Measurements from ENCODE around the gene CTIF. TPM values are rescaled to one million over a fixed set of nuclear protein-coding genes. Genes with fewer than 3 reads are reported as not detected.
A peak's percentile ranks its signal among the peaks of the same experiment; 100 is the strongest.

CTIF gene
- total RNA-seq, 1 experiment from 2014 or later = 19.8 TPM

DNA sequence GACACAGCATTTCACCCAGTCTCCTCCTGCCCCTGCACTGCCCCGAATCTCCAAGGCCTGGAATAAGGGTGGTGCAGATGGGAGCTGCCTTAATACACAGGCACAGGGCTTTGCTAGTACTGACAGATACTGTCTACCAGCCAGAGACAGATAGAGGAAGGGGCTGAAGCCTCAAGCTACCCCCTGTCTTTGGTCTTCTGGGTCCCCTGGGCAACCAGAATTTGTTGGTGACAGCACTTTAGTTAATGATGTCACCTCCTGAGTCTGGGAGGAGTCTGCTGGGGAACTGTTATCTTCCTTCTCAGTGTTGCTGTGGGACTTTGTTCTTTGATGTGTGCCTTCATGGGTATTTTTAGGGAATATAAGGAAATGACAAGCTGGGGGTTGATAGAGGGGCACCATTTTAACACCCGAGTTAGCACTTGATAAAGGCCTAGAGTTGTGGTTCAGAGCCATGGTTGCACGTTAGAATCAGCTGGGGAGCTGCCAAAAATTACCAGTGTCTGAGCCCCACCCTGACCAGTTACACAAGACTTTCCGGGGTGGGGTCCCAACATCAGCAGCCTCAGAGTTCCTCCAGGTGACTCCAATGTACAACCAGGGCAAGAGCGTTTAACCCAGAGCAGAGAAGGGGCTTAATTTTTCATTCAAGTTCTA is 275.1 kb downstream of the CTIF start:
- DNase-seq (ENCODE audit: low read depth) = peak; percentile 18

DNA sequence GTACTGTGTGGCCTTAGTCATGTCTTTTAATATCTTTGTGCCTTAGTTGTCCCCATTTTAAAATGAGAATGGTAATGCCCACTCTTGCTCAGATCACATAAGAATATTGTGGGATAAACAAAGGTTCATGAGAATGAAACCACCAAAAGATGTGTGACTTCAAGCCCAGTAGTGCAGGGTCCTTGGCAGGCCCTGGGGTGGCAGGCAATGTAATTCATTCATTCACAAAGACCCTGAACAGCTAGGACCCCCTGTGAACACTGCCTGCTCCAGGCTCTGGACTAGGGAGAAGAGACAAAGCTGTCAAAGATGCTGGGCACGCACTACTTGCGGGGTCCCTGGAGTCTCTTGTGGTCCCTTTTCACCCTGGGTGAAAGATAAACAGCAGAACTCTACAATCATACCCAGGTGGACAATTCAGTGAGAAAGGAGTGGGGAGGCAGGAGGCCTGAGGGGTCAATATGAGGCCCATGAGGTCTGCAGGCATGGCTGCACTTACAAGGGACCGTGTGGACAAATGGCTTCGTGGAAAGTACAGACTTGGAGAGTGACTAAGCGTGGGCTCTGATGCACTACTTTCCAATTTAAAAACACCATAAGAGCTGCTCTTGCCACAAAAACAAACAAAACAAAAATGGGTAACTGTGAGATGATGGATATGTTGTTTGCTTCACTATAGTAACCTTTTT is 275.8 kb downstream of the CTIF start:
- DNase-seq (ENCODE audit: low read depth) = no peak

DNA sequence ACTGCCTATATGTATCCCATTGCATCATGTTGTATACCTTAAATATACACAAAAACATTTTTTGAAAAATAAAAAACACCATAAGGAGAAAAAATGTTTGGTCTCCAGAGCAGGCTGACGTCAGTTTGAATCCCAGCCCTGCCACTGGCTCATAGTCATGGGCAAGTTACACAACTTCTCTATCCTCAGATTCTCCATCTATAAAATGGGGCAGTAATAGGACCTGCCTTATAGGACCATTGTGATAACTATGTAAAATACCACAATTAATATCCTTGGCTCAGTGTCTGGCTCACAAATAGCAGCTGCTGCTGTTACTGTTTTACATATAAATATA is 276.3 kb downstream of the CTIF start:
- DNase-seq (ENCODE audit: low read depth) = no peak

DNA sequence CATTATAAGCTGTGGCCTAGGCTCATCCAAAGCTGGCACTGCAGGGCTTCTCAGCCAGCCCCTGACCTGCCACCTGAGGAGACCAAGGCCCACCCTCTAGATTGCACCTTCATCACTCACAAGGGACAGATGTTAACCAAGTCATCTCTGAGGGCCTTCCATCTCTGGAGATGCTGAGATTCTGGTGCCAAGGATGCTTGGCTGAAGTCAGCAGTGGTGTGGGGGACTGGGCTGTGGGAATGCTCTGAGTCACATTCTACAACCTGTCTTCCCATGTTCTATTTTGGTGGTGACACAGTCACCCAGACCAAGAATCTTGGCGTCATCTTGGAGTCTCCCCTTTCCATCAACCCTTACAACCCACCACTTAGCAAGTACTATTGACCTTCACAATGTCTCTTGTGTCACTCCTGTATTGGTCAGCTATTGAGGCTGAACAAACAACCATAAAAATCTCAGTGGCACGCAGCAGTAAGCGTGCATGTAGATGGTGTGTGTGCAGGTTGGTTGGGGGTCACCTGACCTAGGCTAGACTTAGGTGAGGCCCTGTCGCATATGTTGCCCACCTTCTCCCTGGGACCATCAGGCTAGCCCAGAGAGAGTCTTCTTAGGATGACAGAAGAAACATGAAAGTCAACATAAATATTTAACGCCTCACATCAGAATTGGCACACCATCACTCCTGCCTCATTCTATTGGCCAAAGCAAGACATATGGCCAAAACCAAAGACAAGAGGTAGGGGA is 276.9 kb downstream of the CTIF start:
- DNase-seq (ENCODE audit: low read depth) = peak; percentile 71

DNA sequence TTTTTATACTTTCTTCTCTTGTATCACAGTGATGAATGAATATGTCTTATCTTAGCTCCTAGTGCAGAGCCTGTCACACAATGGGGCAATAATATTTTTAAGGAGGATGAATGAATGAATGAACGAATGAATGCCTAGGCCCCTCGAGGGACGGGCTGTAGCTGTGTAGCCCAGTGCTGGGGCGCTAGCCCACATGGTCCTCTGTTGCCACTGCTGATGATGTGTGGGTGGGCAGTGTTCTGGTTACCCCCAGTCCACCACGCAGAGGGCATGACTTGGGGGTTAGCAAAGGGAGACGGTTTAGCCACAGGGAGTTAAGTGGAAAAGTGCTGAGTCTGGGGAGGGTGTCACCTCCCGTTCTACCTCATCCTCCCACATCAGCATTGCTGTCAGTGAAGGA is 277.7 kb downstream of the CTIF start:
- no peak for DNase-seq (ENCODE audit: low read depth)

DNA sequence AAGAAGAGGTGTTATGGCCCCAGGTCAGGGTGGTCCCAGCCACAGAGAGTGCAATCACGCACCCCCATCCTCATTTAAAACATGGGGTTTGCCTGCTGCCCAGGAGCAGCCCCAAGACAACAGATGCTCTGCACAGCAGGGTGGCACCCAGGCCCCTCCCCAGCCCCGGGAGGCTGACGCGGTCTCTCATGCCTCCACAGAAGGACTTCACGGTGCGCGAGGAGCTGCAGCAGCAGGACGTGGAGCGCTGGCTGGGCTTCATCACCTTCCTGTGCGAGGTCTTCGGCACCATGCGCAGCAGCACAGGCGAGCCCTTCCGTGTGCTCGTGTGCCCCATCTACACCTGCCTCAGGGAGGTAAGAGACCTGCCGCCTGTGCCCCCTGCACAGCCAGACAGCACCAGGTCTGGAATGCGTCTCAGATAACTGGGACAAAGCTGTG is 278.2 kb downstream of the CTIF start:
- DNase-seq (ENCODE audit: low read depth) = no peak

DNA sequence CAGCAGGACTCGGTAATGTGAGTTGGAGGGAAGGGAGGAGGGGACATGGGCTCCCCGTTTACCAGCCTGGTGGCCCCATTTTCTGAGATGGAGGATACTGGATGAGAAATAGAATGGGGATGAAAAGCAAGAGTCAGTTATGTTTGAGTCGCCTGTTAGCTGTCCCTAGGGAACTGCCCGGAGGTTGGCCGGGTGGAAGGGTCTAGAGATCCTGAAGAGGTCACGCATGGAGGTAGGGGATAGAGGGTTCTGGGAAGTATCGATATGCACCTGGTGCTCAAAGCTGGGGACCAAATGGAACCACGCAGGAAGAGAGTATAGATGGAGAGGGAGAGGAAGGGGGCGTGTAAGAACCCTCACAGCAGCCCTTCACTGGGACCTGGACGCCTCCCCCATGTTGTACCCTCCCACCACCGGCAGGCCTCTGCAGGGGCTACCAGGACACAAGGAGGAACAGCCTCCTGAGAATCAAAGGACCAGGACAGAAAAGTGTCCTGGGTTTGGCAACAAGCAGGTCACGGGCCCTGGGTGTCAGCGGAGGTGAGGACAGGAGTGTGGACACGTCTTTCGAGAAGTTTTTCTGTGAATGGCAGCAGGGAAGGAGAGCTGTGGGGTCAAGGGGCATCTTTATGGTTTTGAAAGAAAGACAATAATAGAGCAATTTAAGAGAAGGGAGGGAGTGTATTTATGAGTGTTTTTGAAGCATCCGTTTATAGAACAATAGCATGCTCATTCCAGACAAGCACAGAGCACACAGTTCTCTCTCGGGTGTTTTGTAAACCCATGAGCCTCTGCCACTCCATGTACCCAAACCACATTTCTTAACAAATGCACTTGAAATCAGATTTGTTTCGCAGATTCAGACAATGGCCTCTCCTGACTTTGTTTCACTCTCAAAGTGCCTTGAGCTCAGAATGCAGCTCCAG is 279.8 kb downstream of the CTIF start:
- DNase-seq (ENCODE audit: low read depth) = no peak

DNA sequence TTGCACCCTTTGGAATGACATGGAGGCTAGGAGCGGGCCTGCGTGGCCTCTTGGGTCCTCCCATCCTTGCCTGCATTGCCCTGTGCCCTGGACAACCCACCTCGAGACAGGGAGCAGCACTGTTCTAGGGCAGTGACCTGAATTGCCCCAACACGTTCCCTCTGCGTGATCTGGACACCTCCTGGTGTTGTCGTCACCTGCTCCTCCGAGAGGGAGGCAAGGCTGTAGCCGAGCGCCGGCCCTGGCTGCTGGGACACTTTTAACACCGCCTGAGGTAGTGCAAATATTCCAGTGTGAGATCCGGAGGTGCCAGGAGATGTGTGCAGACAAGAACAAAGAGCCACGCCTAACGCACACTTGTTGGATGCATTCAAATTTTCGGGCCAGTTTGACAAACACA is 280.4 kb downstream of the CTIF start:
- no peak for DNase-seq (ENCODE audit: low read depth)

DNA sequence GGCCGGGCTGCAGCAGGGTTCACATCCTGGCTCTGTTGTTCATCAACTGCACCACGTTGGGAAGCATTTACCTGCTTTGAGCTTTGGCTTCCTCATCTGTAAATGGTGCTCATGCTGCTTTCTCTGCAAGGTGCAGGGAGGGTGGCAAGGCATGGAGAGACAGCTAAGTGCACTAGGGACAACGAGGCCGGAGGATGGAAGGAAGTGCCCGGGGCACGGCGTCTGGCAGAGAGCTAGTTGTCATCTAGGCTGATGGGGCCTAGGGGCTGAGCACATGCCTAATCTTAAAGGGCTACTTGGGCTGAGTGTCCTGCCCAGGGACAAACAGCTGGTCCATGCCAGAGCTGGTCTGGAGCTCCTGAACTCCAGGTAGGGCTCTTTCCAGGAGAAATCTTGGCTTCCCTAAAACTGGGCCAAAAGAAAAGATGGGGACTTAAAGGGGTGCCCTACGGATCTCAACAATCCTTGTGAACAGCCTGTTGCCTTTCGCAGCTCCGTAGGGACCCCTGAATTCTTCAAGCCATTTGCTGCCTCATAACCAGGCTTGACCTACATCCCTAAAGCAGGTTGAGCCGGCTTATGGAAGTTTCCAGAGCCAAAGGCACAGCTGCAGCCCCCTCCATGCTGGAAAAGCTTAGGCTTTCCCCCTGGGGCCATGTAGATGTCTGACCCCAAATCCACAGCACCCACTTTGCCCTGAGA is 281.1 kb downstream of the CTIF start:
- DNase-seq (ENCODE audit: low read depth) = no peak

DNA sequence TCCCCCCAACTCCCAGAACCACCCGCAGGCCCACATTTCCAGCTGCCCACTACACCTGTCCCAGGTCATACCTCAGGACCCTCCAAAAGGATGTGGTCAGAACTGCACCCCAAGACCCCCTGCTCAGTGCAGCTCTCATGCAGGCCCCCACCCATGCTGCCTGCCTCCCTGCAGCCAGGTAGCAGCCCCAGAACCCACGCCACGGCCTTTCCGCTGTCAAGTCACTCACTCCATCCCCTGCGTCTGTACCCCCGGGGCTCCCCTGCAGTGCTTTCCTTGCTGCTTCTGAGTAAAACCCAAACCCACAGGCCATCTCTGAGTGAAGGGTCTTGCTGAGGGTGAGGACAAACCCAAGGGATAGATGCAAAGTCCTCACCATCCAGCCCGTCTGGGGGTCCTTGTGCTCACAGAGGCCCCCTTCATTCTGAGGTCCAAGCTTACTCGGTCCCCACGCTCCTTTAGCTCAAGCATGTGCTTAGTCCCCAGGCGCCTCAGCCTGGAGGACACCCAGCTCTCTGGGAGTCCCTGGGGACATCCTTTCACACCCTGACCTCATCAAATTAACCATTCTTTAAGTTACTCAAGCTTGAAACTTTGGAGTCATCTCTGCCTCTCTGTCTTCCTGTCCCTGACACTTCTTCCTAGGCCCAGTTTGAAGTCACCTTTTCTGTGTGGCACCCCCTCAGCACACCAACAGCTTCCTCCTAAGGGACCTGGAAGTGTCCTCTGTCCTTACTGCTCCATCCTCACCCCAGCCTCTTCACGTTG is 281.8 kb downstream of the CTIF start:
- no peak for DNase-seq (ENCODE audit: low read depth)

DNA sequence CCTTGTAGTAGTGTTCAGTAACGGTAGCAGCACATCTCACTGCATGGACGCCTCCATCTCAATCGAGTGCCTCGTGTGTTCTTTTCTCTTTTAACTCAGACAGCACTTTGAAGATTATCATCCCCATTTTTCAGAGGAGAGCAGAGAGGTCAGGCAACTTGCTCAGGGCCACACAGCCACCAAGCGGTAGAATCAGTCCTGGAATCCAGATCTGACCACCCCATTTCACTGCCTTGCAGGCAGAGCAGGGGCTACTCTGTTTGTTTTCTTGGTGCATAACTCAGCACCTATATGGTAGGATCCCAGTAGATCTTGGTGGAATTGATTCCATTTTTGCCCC is 282.4 kb downstream of the CTIF start:
- no peak for DNase-seq (ENCODE audit: low read depth)

DNA sequence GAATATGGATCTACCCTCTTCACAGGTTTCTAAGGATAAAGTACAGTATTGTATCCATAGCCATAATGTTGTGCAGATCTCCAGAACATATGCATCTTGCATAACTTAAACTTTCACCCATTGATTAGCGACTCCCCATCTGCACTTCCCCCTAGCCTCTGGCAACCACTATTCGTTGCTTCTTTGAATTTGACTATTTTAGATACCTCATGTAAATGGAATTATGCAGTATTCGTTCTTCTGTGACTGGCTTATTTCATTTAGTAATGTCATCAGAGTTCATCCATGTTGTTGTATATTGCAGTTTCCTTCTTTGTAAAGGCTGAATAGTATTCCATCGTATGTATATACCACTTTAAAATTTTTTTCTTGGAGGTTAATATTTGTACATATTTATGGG is 283.0 kb downstream of the CTIF start:
- no peak for DNase-seq (ENCODE audit: low read depth)

DNA sequence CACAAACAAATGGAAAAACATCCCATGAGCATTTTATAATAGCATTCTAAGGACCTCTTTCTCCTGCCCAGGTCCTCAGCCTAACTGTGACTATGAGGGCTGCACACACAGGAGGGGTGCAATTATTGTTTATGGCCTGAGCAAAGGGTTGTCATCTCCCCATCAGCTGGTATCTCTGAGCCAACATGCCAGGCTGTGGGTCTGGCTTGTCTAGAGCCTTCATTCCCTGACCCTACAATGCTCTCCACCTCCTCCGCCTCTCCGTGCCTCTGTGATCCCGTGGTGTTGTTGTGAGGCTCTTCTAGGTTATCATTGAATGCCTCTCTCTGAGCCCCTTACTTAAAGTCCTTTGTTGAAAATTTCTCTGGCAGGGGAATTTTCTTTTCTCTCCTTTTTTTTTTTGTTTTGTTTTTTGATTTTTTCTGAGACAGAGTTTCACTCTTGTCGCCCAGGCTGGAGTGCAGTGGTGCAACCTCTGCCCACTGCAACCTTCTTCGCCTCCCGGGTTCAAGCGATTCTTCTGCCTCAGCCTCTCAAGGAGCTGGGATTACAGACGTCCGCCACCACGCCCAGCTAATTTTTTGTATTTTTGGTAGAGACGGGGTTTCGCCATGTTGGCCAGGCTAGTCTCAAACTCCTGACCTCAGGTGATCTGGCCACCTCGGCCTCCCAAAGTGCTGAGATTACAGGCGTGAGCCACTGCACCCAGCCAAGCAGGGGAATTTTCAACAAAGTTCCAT is 285.6 kb downstream of the CTIF start:
- no peak for DNase-seq (ENCODE audit: low read depth)

DNA sequence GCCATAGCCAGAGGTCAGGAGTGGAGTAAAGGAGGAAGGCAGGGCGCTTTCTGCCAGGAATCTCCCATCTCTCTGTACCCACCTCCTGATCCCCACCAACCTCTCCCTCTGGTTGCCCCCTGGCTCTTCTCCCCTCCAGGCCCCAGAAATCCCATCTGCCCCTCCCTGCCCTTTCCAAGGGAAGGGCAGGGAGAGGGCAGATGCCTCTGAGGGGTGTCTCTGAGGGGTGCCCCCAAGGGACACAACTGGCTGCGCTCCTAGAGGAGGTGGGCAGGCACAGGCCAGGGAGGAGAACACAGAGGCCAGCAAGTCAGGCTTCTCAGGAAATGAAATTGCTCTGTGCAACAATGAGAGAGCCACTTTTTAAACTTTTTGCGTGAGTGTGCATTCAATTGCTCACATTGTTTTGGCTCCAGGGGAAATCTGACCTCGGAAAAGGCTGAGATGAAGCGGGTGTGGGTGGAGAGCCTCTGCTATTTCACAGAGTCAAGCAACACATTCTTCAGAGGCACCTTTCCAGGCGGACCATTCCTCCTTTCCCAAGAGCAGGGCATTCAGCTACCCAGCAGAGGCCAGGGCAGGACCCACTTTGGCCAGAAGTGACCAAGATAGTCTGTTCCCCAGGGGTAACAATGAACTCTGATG is 286.4 kb downstream of the CTIF start:
- DNase-seq (ENCODE audit: low read depth) = no peak

DNA sequence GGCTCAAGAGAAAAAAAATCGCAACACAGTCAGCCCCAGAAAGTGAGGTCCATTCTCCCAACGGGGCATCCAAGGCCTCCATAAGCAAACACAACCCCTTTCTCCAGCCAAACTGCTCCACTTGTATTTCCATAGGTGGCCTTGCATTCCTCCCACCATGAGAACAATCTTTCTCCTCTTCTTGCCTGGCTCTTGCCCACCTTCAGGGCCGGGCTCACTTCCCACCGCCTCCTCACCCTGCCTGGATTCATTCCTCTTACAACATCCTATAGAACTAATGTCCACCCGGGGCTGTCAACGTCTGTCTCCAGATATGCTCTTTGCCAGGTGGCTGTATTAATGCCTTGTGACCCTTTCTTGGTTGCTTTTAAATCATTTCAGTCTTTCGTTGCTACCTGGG is 287.4 kb downstream of the CTIF start:
- DNase-seq (ENCODE audit: low read depth) = no peak

DNA sequence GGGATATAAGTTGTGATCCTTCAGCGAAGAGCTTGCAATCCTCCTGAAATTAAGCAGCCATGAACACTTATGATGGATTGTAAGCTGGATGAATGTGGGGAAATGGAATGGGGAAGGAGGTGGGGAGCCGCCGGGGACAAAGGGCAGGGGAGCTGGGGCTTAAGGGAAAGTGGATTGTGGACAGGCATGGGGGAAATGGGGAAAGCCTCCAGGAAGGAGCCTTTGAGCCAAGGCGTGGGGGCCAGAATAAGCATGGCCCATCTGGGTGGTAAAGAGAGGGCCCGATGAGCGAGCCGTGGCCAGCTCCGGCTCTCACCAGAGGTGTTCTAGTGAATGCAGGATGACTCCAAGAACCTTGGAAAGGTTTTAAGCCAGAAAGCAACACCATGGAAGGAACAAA is 288.0 kb downstream of the CTIF start:
- no peak for DNase-seq (ENCODE audit: low read depth)

DNA sequence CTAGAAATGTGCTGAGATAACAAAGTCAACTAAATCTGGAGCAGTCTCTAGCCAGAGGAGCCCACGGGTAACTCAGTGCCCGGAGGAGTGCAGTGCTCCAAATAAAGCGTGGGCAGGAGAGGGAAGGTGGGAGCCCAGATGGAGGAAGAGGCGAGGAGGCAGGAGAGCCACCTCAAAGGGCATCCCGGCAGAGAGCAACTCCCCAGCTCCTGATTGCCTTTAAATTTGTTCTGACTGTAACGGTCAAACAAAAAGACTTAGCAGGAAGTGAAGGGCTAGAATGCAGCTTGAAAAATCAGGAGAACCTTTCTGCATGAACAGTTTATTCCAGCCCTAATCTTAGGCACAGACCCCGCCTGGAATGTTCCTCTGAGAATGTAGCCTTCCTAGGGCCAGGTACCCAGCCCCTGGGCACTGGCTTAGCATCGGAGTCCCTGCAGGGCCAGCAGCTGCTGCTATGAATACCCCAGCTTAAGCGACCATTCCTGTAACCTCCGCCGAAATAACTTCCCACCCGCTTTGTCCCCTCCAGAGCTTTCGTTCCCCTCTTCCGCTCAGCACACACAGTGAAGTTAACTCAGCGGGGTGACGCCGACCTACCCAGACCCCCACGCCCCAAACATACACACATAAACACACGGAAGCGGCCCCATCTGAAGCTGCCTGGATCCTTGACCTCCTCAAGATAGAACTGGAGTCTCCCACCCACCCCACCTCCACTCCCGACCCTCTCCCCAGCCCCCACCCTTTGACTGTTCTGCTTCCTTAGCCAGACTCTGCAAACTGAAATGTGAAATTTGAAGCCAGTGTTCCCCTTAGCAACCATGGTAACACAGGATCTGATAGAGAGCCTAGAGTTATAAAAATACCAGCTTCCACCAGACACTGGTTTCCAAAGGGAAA is 288.7 kb downstream of the CTIF start:
- peak; percentile 15 for DNase-seq (ENCODE audit: low read depth)

DNA sequence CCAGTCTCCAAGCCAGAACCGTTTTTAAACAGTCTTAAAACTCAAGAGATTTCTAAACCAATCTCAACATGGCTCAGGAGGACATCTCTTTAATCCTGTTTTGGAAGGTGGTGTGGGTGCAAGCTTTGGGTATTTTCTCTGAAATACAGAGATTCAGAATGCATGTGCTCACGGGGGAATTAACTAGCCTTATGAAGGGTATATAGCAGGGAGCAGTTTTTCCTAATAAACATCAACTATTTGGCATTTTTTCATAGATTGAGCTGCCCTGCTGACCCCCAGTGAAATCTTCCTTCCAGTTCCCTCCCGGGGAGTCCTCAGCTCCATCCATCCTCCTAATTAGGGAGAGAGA is 289.3 kb downstream of the CTIF start:
- no peak for DNase-seq (ENCODE audit: low read depth)
